HG02642 (cell line): Measurements from ENCODE around the gene CKLF.
"Not testable (repeated sequence)": the region's sequence is repeated elsewhere in the genome, so short reads cannot be mapped to it uniquely, and the experiment has no call there.

Experiments
- ATAC-seq: cut with Tn5 transposase; IDR thresholded peaks from one replicate; pipeline ENCODE4 v1.9.1; 2021; ENCODE audit warnings: mild to moderate bottlenecking; ENCODE audit not compliant: unreplicated experiment, poor library complexity

The CKLF gene

GRCh38 chr16:66610111-66610820, 57.9 kb downstream of the CKLF start:
- no peak for ATAC-seq

- ATAC-seq = not testable (repeated sequence)
Observed at GRCh38 chr16:66611911-66612310, 59.5 kb downstream of the CKLF start.

DNA sequence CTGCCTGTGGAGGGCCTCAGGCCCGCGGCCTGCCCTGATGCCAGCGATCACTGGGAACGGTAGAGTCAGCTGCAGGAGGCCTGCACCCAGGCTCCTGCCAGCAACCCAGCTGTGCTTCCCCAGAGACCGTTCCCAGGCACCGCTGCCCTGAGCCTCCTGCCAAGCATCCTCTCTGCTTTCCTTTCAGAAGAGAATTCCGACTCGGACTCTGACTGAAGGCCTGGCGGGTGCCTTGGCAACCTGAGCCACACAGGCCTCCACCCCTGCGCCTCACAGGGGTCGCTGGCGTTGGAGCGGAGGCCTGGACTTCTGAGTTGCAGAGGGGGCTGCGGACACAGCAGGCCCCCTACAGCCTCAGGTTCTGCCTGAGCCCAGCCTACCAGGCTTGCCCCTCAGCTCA, 60.0 kb downstream of the CKLF start:
- no peak for ATAC-seq

DNA sequence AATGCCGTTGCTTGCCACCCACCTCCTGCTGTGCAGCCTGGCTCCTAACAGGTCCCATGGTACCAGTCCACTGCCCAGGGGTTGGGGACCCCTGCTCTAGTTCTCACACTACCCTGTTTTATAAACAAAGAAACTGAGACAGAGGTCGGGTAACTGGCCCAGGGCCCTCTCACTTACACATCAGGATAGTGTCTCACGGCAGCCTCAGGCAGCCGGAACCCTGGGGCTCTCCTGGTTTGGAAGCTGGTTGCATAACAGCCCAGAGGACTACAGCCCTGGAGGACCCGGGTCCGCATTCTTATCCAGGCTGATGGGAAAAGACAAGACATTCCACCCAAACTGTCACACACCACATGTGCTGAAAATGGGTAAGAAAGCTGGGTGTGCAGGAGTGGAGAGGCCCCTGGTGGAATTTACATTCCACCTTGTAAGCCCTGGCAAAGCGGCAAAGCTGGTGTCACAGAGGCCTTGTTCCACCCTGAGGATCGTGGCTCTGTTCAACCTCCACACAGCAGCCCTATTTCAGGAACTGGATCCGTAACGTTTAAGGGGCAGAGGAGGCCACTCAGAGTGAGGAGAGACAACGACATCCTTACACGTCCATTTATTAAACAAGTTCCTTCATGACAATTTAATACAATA, 61.9 kb downstream of the CKLF start:
- no peak for ATAC-seq
